IMR-90 (cell line): ENCODE data around the gene CACNA2D3.

Source experiments
- CTCF ChIP-seq: conservative IDR thresholded peaks from 2 replicates; pipeline ENCODE4 v1.5.1; 2012; ENCODE audit warnings: mild to moderate bottlenecking, low read depth, low read length, improper control_type of control experiment
- MAZ ChIP-seq: IDR thresholded peaks from 2 replicates; pipeline ENCODE4 v1.6.1; 2012; ENCODE audit warnings: low read depth, mild to moderate bottlenecking, low read length, improper control_type of control experiment, moderate library complexity, borderline replicate concordance
- MXI1 ChIP-seq: IDR thresholded peaks from 2 replicates; pipeline ENCODE4 v1.6.1; 2012; ENCODE audit warnings: low read depth, mild to moderate bottlenecking, low read length, moderate library complexity, borderline replicate concordance
- POLR2A ChIP-seq: IDR thresholded peaks from 2 replicates; pipeline ENCODE4 v1.6.1; 2012; ENCODE audit warnings: mild to moderate bottlenecking, low read depth, low read length
- RAD21 ChIP-seq: IDR thresholded peaks from 2 replicates; pipeline ENCODE4 v1.6.1; 2012; ENCODE audit warnings: low read length, improper control_type of control experiment
- RFX5 ChIP-seq: IDR thresholded peaks from 2 replicates; pipeline ENCODE4 v1.8.0; 2012; ENCODE audit warnings: low read depth, mild to moderate bottlenecking, low read length, moderate library complexity
- SMC3 ChIP-seq: fragments of 150-350 bp; IDR thresholded peaks from 2 replicates; pipeline ENCODE4 v1.6.1; 2016; ENCODE audit warnings: low read depth, mild to moderate bottlenecking, antibody characterized with exemption, low read length, moderate library complexity

GRCh38 chr3:54792584-54792983, 670.2 kb downstream of the CACNA2D3 start:
- TF ChIP-seq RAD21 (no peak), MAZ (no peak), POLR2A (no peak), CTCF (no peak), SMC3 (no peak), RFX5 (no peak), MXI1 (no peak)
